Esophagus (tissue), 2 donors: Measurements from ENCODE around the gene TGFBR2. TPM values are rescaled to one million over a fixed set of nuclear protein-coding genes. Genes with fewer than 3 reads are reported as not detected.

ENCODE experiments used
- H3K27ac ChIP-seq, 2 donors: one replicate each; pipeline ENCODE4 v1.5.1; 2013; ENCODE audit warnings: low read depth in 2 of 2, mild to moderate bottlenecking in 2 of 2, inconsistent platforms in 1 of 2, low read length in 1 of 2, moderate library complexity in 1 of 2
- H3K27me3 ChIP-seq, 2 donors: one replicate each; pipeline ENCODE4 v1.6.1; 2013; ENCODE audit warnings: low read length in 2 of 2, control low read depth in 1 of 2, mild to moderate bottlenecking in 1 of 2; ENCODE audit not compliant: insufficient read depth in 2 of 2, control insufficient read depth in 1 of 2
- H3K36me3 ChIP-seq, 2 donors: one replicate each; pipeline ENCODE4 v1.6.1; 2013; ENCODE audit warnings: low read length in 1 of 2; ENCODE audit not compliant: control insufficient read depth in 2 of 2, insufficient read depth in 2 of 2
- H3K4me1 ChIP-seq, 2 donors: one replicate each; pipeline ENCODE4 v1.6.1; 2013; ENCODE audit warnings: low read length in 1 of 2; ENCODE audit not compliant: control insufficient read depth in 2 of 2, insufficient read depth in 2 of 2
- H3K4me3 ChIP-seq, 2 donors: one replicate each; pipeline ENCODE4 v1.5.1; 2013; ENCODE audit warnings: low read length in 2 of 2, mild to moderate bottlenecking in 2 of 2, low read depth in 1 of 2, moderate library complexity in 1 of 2
- H3K9me3 ChIP-seq, 2 donors: one replicate each; pipeline ENCODE4 v1.6.1; 2013; ENCODE audit warnings: mild to moderate bottlenecking in 2 of 2, low read depth in 1 of 2, low read length in 1 of 2, moderate library complexity in 1 of 2; ENCODE audit not compliant: control insufficient read depth in 2 of 2, insufficient read depth in 1 of 2
- WGBS, 2 donors: extraction: QIAGEN DNeasy Blood & Tissue Kit; methylation state at CpG; one replicate each; pipeline ENCODE4 v1.1.7; 2013; 5-methylcytosine and 5-hydroxymethylcytosine counted together
- polyA plus RNA-seq, 2 donors: library from polyadenylated mRNA; stranded (reverse); fragments of 200-250 nt; gene quantifications; one replicate each; pipeline ENCODE4 v1.2.3, GENCODE V29; 2013
- donor health status: healthy with polysubstance abuse.
- donor health status: Bipolar disorder and iron deficiency.

Gene TGFBR2
- polyA plus RNA-seq, 2 donors = 3.0 to 13.7 TPM

DNA sequence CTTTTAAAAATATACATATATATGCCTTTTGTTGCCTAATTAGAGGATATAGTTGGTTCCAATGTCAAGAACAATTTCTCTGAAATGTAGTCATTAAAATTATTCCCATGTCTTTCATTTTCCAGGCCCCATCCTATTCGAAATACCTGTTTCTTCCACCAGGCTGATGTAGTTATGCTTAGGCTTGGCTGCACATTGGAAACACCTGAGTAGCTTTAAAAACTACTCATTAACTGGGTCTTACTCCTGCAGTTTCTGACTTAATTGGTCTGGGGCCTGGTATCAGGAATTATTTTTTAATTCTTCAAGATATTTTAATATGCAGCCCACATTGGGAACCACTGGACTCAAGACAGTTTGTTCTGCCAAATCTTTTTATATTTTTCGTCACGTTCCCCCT is 53.7 kb downstream of the TGFBR2 start:
- Histone ChIP-seq H3K27me3 (no peaks in the 10 kb centered on the region), H3K9me3 (no peaks in the 10 kb centered on the region), H3K4me3 (no peak overlapping the region), H3K27ac (no peak overlapping the region), H3K4me1 (peaks cover 0 to 6% of the 10 kb centered on the region in 2 donors), H3K36me3 (peaks cover 2 to 5% of the 10 kb centered on the region in 2 donors)
- 91 to 94% methylated on average over 3 of the region's 3 CpGs for WGBS, 2 donors

DNA sequence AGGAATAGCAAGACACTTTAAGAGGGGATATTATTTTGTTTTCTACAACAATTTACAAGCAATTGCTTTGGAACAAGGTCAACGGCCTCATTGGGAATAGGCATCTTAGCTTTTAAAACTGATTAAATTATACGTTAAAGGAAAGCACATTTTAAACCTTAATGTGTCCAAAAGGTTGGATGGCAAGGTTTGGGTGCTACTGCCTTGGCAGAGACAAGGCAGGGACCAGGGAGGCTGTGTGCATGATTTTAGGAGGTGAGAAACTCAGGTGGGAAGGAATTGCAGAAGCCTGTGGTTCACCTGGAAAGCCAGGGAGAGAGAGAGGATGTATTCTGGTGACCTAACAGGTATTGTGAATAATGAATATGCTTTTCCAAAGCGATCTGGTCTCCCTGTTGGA is 54.3 kb downstream of the TGFBR2 start:
- Histone ChIP-seq H3K27me3 (no peaks in the 10 kb centered on the region), H3K4me1 (peaks cover 0 to 5% of the 10 kb centered on the region in 2 donors)
- 91% methylated on average over 3 of the region's 3 CpGs for WGBS, 2 donors

DNA sequence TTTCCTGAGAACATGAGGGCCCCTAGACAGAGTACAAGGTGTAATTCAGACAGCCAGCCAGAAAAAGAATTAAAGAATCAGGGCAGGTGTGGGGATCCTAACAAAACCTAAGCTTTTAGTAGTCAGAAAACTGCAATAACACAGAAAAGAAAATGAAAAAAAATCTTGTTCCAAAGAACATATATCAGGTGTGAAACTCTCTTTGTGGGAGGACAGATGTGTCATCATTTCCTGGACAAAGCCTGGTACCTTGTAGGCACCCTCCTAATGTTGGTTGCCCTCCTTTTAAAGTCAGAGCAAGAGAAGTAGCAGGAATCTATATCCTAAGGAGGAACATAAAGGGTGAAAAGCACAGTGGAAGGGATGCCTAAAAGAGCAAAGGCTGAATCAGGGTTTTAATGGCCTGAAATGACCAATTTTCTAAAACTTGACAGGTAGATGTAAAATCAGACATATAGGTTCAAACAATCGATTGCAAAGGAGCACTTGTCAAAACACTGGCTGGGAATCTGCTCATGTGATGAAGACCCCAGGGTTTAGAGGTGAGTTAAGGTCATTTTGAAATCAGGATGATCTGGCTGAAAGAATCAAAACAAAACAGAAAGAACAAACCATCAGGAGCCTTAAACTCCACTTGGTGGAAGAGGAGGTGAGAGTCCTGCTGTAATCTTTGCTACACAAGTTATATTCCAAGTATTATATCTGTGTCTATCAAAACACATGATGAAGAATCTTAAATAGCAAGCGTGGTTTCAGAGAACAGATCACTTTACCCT is 54.9 kb downstream of the TGFBR2 start:
- peaks cover 0 to 2% of the 10 kb centered on the region in 2 donors for H3K4me1 ChIP-seq
- no peaks in the 10 kb centered on the region for H3K36me3 ChIP-seq
- H3K9me3 ChIP-seq = no peaks in the 10 kb centered on the region
- WGBS, 2 donors = 76 to 85% methylated on average over 2 of the region's 2 CpGs
- no peak overlapping the region for H3K4me3 ChIP-seq
- H3K27me3 ChIP-seq = no peaks in the 10 kb centered on the region
- peak overlapping the region; percentile 5 to 68 for H3K27ac ChIP-seq

More for the DNA sequence above, 54.3 kb downstream of the TGFBR2 start:
- H3K36me3 ChIP-seq = peaks cover 0 to 2% of the 10 kb centered on the region in 2 donors
- no peak overlapping the region for H3K4me3 ChIP-seq
- no peaks in the 10 kb centered on the region for H3K9me3 ChIP-seq
- H3K27ac ChIP-seq = peak overlapping the region; percentile 5 to 68

DNA sequence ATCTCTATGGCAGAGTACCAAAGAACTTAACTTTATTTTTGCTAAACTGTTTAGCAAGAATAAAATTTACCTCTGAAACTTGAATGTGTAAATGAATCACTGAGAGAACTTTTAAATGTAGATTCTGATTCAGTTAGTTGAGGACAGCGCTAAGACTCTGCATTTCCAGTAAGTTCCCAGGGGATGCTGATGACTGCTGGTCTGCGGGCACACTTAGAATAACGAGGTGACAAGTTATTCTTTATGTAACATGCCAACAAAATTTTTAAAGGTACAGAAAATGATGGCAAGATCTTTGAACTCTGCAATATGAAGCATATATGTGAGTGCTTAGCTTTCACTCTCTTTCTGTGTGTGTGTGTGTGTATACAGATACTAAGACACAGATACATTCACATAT is 56.4 kb downstream of the TGFBR2 start:
- WGBS, 2 donors = 60 to 61% methylated on average over 3 of the region's 3 CpGs
- Histone ChIP-seq H3K4me1 (no peaks in the 10 kb centered on the region), H3K4me3 (no peak overlapping the region), H3K27me3 (no peaks in the 10 kb centered on the region), H3K36me3 (no peaks in the 10 kb centered on the region), H3K9me3 (no peaks in the 10 kb centered on the region), H3K27ac (no peak overlapping the region)

DNA sequence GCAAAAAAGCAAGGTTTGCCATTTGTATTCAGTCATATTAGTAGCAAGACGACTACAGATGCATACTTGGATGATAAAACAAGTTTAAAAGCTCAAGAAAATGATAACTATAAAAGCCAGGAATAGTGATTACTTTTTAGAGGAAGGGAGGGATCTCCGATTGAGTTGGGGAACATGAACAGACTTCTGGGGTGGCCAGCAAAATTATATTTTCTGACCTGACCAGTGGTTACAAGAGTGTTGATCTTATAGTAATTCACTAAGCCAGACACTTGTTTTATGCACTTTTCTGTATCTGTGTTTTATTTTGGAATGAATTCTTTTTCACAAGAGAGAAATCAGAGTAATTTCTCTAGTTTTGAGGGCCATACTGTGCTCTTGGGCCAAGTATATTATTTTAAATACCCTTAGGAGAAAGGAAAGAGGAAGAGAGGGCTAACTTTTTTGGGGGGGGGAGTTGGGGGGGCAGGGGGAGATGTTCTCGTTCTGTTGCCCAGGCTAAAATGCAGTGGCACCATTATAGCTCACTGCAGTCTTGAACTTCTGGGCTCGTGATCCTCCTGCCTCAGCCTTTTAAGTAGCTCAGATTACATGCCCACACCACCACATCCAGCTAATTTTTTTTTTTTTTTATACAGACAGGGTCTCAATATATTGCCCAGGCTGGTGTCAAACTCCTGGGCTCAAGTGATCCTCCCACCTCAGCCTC is 57.3 kb downstream of the TGFBR2 start:
- no peaks in the 10 kb centered on the region for H3K27me3 ChIP-seq
- H3K36me3 ChIP-seq = no peaks in the 10 kb centered on the region
- H3K4me1 ChIP-seq = no peaks in the 10 kb centered on the region
- H3K4me3 ChIP-seq = no peak overlapping the region
- H3K9me3 ChIP-seq = no peaks in the 10 kb centered on the region
- H3K27ac ChIP-seq = no peak overlapping the region
- 83 to 86% methylated on average over 4 of the region's 4 CpGs for WGBS, 2 donors

DNA sequence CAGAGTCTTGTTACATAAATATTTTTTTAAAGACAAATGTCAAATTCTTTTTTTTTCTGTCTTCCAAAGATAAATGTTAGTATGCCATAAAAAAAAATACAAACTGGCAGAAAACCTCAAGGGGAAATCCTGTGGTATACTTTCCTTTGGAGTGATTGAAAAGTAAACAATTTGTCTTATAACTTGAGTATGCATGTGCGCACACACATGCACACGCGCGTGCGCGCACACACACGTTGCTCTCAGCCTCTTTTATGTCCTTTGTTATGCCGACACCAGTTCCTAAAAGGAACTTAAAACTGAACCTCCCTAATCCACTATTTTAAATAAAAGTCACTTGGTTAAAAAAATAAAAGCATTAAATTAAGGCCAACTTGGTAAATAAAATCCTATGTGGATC is 58.1 kb downstream of the TGFBR2 start:
- Histone ChIP-seq H3K27ac (no peak overlapping the region), H3K27me3 (no peaks in the 10 kb centered on the region), H3K36me3 (no peaks in the 10 kb centered on the region), H3K9me3 (no peaks in the 10 kb centered on the region), H3K4me3 (no peak overlapping the region), H3K4me1 (no peaks in the 10 kb centered on the region)
- 42 to 59% methylated on average over 8 of the region's 8 CpGs for WGBS, 2 donors

DNA sequence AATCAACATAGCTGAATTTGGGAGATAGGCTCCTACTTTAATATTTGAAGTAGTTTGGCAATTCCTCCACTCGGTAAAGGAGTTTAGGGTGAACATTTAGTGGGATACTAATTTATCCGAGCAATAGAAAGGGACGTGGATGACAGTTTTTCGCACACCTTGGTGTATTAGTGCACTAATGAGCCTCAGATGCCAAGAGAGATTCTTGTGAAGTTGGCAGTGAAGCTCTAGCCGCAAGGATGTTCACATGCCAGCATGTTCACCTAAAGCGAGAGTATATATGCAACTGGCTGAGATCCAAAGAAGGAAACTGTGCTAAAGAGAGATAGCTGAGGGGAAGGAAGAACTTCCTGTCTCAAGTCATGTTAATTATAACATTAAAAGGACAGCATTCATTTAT is 58.5 kb downstream of the TGFBR2 start:
- H3K27me3 ChIP-seq = no peaks in the 10 kb centered on the region
- H3K27ac ChIP-seq = no peak overlapping the region
- no peaks in the 10 kb centered on the region for H3K4me1 ChIP-seq
- 31 to 49% methylated on average over 6 of the region's 6 CpGs for WGBS, 2 donors
- H3K4me3 ChIP-seq = no peak overlapping the region
- H3K36me3 ChIP-seq = no peaks in the 10 kb centered on the region
- no peaks in the 10 kb centered on the region for H3K9me3 ChIP-seq

DNA sequence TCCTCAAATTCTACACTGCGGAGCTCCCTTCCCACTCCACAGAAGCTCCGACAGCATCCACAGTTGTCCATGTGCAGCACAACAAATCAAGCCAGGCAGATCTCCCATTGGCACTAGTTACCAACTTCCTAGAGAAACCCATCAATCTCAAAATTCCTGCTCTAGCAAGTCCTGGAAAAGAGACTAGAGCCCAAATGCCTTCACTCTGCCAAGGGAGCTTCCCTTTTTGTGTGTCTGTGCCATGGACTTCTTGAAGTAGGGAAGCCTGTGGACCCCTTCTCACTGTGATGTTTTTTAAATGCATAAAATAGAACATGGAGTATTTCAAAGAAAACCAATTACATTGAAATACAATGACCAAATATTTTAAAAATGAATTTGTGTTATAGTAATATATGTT is 59.1 kb downstream of the TGFBR2 start:
- H3K27me3 ChIP-seq = no peaks in the 10 kb centered on the region
- H3K4me3 ChIP-seq = no peak overlapping the region
- WGBS, 2 donors = 85 to 89% methylated on average over 2 of the region's 2 CpGs
- H3K9me3 ChIP-seq = no peaks in the 10 kb centered on the region
- no peaks in the 10 kb centered on the region for H3K36me3 ChIP-seq
- no peaks in the 10 kb centered on the region for H3K4me1 ChIP-seq
- peak overlapping the region in 1 of 2 donors; percentile 55 for H3K27ac ChIP-seq

DNA sequence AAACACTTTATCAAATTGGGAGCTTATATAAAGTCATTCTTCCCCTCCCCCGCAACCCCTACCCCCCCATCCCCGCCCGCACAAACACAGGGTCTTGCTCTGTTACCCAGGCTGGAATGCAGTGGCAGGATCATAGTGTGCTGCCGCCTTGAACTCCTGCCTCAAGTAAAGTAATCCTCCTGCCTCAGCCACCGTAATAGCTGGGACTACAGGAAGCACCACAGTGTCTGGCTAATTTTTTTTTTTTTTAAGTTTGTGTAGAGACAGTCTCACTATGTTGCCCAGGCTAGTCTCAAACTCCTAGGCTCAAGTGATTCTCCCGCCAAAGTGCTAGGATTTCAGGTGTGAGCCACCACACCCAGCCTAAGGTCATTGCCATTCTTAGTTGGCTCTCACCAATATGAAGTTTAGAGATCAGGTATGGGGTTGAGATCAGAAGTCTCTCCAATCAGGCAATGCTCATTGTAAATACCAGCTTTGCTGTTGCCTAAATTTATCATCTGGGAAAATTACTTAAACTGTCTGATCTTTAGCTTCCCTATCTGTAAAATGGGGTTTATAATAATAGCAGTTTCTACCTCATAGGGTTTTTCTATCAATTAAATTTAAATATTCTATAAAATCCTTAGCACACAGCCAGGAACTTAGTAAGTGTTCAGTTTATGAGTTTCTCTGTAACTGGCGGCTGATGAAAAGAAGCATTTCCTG is 60.3 kb downstream of the TGFBR2 start:
- Histone ChIP-seq H3K9me3 (no peaks in the 10 kb centered on the region), H3K27ac (no peak overlapping the region), H3K36me3 (peaks cover 0 to 3% of the 10 kb centered on the region in 2 donors), H3K4me3 (no peak overlapping the region), H3K27me3 (no peaks in the 10 kb centered on the region), H3K4me1 (no peaks in the 10 kb centered on the region)
- 66 to 69% methylated on average over 7 of the region's 7 CpGs for WGBS, 2 donors
